HepG2 (cell line): Measurements from ENCODE around the gene SLC10A1.

Source experiments
- ATRX ChIP-seq: sonication (generic); formaldehyde crosslinking; IDR thresholded peaks from 2 replicates; pipeline ENCODE4 v1.4.0; 2020; ENCODE audit warnings: missing genetic modification reagents, borderline replicate concordance
- JUN ChIP-seq: sonication (generic); formaldehyde crosslinking; IDR thresholded peaks from 2 replicates; pipeline ENCODE4 v1.4.0; 2020; ENCODE audit warnings: mild to moderate bottlenecking, missing genetic modification reagents
- MTA3 ChIP-seq: sonication (generic); formaldehyde crosslinking; IDR thresholded peaks from 2 replicates; pipeline ENCODE4 v1.4.0; 2020; ENCODE audit warnings: missing genetic modification reagents
- NFE2L2 ChIP-seq: fragments of 150-350 bp; IDR thresholded peaks from 2 replicates; pipeline ENCODE4 v1.6.1; 2014; ENCODE audit warnings: low read length
- SSRP1 ChIP-seq: IDR thresholded peaks from 2 replicates; pipeline ENCODE4 v1.6.1; 2016; ENCODE audit warnings: control low read depth
- TBL1XR1 ChIP-seq: fragments of 150-350 bp; IDR thresholded peaks from 2 replicates; pipeline ENCODE4 v1.6.1; 2014; ENCODE audit warnings: borderline replicate concordance, low read length; ENCODE audit not compliant: partially characterized antibody
- ZNF652 ChIP-seq: IDR thresholded peaks from 2 replicates; pipeline ENCODE4 v1.6.1; 2016; ENCODE audit warnings: low read depth, borderline replicate concordance
- TF ChIP-seq, protein P1 (sequence below), 2 experiments: IDR thresholded peaks; 2 replicates each; pipeline ENCODE4 v1.6.1; 2011 to 2012; ENCODE audit warnings: low read length in 2 of 2, borderline replicate concordance in 1 of 2, low read depth in 1 of 2, mild to moderate bottlenecking in 1 of 2, moderate library complexity in 1 of 2
- TF ChIP-seq, protein P2 (sequence below): sonication (generic); formaldehyde crosslinking; conservative IDR thresholded peaks from 2 replicates; pipeline ENCODE4 v1.8.1; 2023; ENCODE audit warnings: missing genetic modification reagents
- TF ChIP-seq, protein P3 (sequence below): sonication (generic); formaldehyde crosslinking; IDR thresholded peaks from 2 replicates; pipeline ENCODE4 v1.5.0; 2020; ENCODE audit warnings: mild to moderate bottlenecking, missing genetic modification reagents, moderate library complexity

DNA sequence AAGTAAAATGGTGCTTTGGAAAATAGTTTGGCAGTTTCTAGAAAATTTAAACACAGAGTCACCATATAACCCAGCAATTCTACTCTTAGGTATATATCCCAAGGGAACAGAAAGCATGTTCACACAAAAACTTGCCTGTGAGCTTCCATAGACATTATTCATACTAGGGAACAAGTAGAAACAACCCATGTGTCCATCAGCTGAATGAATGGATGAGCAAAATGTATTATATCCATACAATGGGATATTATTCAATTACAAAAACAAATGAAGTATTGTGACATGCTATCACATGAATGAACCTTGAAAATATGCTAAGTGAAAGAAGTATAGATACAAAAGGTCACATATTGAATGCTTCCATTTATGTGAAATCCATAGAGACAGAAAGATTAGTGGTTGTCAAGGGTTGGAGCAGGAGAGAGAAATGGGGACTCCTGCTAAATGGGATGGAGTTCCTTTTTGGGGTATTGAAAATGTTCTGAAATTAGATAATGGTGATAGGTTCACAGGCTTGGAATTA is 7.9 kb downstream of the SLC10A1 start:
- no peak for TF ChIP-seq MTA3 (CRISPR knock-in tag)
- TF ChIP-seq ZNF652 = no peak
- no peak for TF ChIP-seq SSRP1 (CRISPR knock-in tag)
- no peak for TF ChIP-seq ATRX (CRISPR knock-in tag)
- TF ChIP-seq, protein P1, sequence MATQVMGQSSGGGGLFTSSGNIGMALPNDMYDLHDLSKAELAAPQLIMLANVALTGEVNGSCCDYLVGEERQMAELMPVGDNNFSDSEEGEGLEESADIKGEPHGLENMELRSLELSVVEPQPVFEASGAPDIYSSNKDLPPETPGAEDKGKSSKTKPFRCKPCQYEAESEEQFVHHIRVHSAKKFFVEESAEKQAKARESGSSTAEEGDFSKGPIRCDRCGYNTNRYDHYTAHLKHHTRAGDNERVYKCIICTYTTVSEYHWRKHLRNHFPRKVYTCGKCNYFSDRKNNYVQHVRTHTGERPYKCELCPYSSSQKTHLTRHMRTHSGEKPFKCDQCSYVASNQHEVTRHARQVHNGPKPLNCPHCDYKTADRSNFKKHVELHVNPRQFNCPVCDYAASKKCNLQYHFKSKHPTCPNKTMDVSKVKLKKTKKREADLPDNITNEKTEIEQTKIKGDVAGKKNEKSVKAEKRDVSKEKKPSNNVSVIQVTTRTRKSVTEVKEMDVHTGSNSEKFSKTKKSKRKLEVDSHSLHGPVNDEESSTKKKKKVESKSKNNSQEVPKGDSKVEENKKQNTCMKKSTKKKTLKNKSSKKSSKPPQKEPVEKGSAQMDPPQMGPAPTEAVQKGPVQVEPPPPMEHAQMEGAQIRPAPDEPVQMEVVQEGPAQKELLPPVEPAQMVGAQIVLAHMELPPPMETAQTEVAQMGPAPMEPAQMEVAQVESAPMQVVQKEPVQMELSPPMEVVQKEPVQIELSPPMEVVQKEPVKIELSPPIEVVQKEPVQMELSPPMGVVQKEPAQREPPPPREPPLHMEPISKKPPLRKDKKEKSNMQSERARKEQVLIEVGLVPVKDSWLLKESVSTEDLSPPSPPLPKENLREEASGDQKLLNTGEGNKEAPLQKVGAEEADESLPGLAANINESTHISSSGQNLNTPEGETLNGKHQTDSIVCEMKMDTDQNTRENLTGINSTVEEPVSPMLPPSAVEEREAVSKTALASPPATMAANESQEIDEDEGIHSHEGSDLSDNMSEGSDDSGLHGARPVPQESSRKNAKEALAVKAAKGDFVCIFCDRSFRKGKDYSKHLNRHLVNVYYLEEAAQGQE (IDR thresholded peaks at IDR 0.05; ENCODE audit: borderline replicate concordance in 1 of 2, low read depth in 1 of 2, low read length in 2 of 2) = no peak
- TF ChIP-seq, protein P2, sequence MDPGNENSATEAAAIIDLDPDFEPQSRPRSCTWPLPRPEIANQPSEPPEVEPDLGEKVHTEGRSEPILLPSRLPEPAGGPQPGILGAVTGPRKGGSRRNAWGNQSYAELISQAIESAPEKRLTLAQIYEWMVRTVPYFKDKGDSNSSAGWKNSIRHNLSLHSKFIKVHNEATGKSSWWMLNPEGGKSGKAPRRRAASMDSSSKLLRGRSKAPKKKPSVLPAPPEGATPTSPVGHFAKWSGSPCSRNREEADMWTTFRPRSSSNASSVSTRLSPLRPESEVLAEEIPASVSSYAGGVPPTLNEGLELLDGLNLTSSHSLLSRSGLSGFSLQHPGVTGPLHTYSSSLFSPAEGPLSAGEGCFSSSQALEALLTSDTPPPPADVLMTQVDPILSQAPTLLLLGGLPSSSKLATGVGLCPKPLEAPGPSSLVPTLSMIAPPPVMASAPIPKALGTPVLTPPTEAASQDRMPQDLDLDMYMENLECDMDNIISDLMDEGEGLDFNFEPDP (CRISPR knock-in tag) = no peak
- TF ChIP-seq, protein P3, sequence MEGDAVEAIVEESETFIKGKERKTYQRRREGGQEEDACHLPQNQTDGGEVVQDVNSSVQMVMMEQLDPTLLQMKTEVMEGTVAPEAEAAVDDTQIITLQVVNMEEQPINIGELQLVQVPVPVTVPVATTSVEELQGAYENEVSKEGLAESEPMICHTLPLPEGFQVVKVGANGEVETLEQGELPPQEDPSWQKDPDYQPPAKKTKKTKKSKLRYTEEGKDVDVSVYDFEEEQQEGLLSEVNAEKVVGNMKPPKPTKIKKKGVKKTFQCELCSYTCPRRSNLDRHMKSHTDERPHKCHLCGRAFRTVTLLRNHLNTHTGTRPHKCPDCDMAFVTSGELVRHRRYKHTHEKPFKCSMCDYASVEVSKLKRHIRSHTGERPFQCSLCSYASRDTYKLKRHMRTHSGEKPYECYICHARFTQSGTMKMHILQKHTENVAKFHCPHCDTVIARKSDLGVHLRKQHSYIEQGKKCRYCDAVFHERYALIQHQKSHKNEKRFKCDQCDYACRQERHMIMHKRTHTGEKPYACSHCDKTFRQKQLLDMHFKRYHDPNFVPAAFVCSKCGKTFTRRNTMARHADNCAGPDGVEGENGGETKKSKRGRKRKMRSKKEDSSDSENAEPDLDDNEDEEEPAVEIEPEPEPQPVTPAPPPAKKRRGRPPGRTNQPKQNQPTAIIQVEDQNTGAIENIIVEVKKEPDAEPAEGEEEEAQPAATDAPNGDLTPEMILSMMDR (CRISPR knock-in tag) = no peak
- TF ChIP-seq NFE2L2 = no peak
- no peak for TF ChIP-seq JUN (CRISPR knock-in tag)
- no peak for TF ChIP-seq TBL1XR1
